Thyroid gland (tissue), 4 donors: Measurements from ENCODE around the gene CERCAM. TPM values are rescaled to one million over a fixed set of nuclear protein-coding genes. Genes with fewer than 3 reads are reported as not detected.

Experiments
- DNase-seq, 2 donors: peaks; one replicate each; pipeline ENCODE4 v3.0.0-alpha.2; 2019
- H3K27ac ChIP-seq, 3 donors: fragments of 200-600 bp; sonication (generic); 1 replicate in 2 of 3; 2 replicates in 1 of 3; pipeline ENCODE4 v1.5.1; 2016 to 2019; ENCODE audit warnings: mild to moderate bottlenecking in 1 of 3, moderate library complexity in 1 of 3
- H3K27me3 ChIP-seq: fragments of 200-600 bp; sonication (generic); one replicate; pipeline ENCODE4 v1.5.1; 2019
- H3K36me3 ChIP-seq, 2 donors: fragments of 200-600 bp; sonication (generic); one replicate each; pipeline ENCODE4 v1.5.1; 2016 to 2019
- H3K4me1 ChIP-seq, 2 donors: fragments of 200-600 bp; sonication (generic); one replicate each; pipeline ENCODE4 v1.5.1; 2017 to 2019
- H3K4me3 ChIP-seq, 3 donors: fragments of 200-600 bp; sonication (generic); replicated peaks in 1 of 3; 1 replicate in 2 of 3; 2 replicates in 1 of 3; pipeline ENCODE4 v1.5.1; 2016; ENCODE audit warnings: mild to moderate bottlenecking in 1 of 3
- H3K9me3 ChIP-seq: fragments of 200-600 bp; sonication (generic); one replicate; pipeline ENCODE4 v1.5.1; 2017
- CTCF ChIP-seq, 6 experiments: fragments of 200-600 bp in 3 of 6; fragments of 450-650 bp in 3 of 6; sonication (generic) in 3 of 6; IDR thresholded peaks; one replicate each; pipeline ENCODE4 v1.5.1; 2016 to 2019; ENCODE audit warnings: antibody characterized with exemption in 6 of 6, mild to moderate bottlenecking in 2 of 6, inconsistent platforms in 1 of 6, moderate library complexity in 1 of 6
- POLR2A ChIP-seq, 2 donors: fragments of 450-650 bp; IDR thresholded peaks; one replicate each; pipeline ENCODE4 v1.6.1; 2017; ENCODE audit warnings: antibody characterized with exemption in 2 of 2, mild to moderate bottlenecking in 2 of 2, moderate library complexity in 1 of 2
- WGBS, 2 donors: methylation state at CpG; one replicate each; pipeline ENCODE4 v1.1.5; 2017; 5-methylcytosine and 5-hydroxymethylcytosine counted together
- intact Hi-C: fragments of 100-400 bp; cut with DNase I; formaldehyde crosslinking; loops from one replicate; pipeline ENCODE4 v1.15.1; 2023
- total RNA-seq, 4 donors: library from RNA; depleted of rRNA; stranded (reverse); fragments of >200 nt; gene quantifications; one replicate each; pipeline ENCODE4 v1.2.3, GENCODE V29; 2016

The CERCAM gene
- total RNA-seq, 4 donors from 2014 or later = 22.3 to 35.4 (median 27.2) TPM

GRCh38 chr9:128375865-128376264 lies 44.8 kb upstream of the CERCAM start:
- H3K4me3 ChIP-seq = no peak overlapping the region
- H3K9me3 ChIP-seq = no peaks in the 10 kb centered on the region
- H3K27me3 ChIP-seq = no peaks in the 10 kb centered on the region
- TF ChIP-seq CTCF (IDR thresholded peaks at IDR 0.05) = no peak
- TF ChIP-seq POLR2A (IDR thresholded peaks at IDR 0.05) = no peak
- no peak overlapping the region for H3K27ac ChIP-seq
- peaks cover 0 to 9% of the 10 kb centered on the region in 2 donors for H3K4me1 ChIP-seq
- intact Hi-C loops = no loop called here
- DNase-seq = no peak
- H3K36me3 ChIP-seq = peaks cover 6% of the 10 kb centered on the region in 2 donors
- 84 to 91% methylated on average over 5 of the region's 5 CpGs for WGBS, 2 donors

GRCh38 chr9:128382261-128382660 lies 38.4 kb upstream of the CERCAM start:
- Histone ChIP-seq H3K9me3 (no peaks in the 10 kb centered on the region), H3K4me3 (no peak overlapping the region), H3K4me1 (no peaks in the 10 kb centered on the region), H3K27me3 (no peaks in the 10 kb centered on the region), H3K36me3 (peaks cover 6 to 9% of the 10 kb centered on the region in 2 donors), H3K27ac (no peak overlapping the region)
- TF ChIP-seq CTCF (IDR thresholded peaks at IDR 0.05) (no peak), POLR2A (IDR thresholded peaks at IDR 0.05) (no peak)
- WGBS, 2 donors = 72 to 77% methylated on average over 6 of the region's 6 CpGs
- no peak for DNase-seq
- intact Hi-C loops = no loop called here

- no peak for TF ChIP-seq CTCF (IDR thresholded peaks at IDR 0.05)
- TF ChIP-seq POLR2A (IDR thresholded peaks at IDR 0.05) = no peak
- no peak overlapping the region for H3K27ac ChIP-seq
- H3K9me3 ChIP-seq = no peaks in the 10 kb centered on the region
- H3K4me3 ChIP-seq = no peak overlapping the region
- peaks cover 15% of the 10 kb centered on the region in 2 donors for H3K36me3 ChIP-seq
- no peaks in the 10 kb centered on the region for H3K27me3 ChIP-seq
- no peaks in the 10 kb centered on the region for H3K4me1 ChIP-seq
- no peak for DNase-seq
- WGBS, 2 donors = 82 to 88% methylated on average over 9 of the region's 9 CpGs
- intact Hi-C loops = no loop called here
Measured at GRCh38 chr9:128383007-128383753, 37.5 kb upstream of the CERCAM start.

GRCh38 chr9:128383791-128384190 lies 36.9 kb upstream of the CERCAM start:
- Histone ChIP-seq H3K36me3 (peaks cover 19 to 21% of the 10 kb centered on the region in 2 donors), H3K27ac (no peak overlapping the region), H3K9me3 (no peaks in the 10 kb centered on the region), H3K4me1 (no peaks in the 10 kb centered on the region), H3K27me3 (no peaks in the 10 kb centered on the region), H3K4me3 (no peak overlapping the region)
- intact Hi-C loops = no loop called here
- 94 to 100% methylated on average over 2 to 8 of the region's 8 CpGs for WGBS, 2 donors
- no peak for TF ChIP-seq POLR2A (IDR thresholded peaks at IDR 0.05)
- TF ChIP-seq CTCF (IDR thresholded peaks at IDR 0.05) = no peak
- DNase-seq = no peak

- H3K4me1 ChIP-seq = peaks cover 0 to 8% of the 10 kb centered on the region in 2 donors
- no peak for DNase-seq
- H3K27me3 ChIP-seq = no peaks in the 10 kb centered on the region
- 90 to 91% methylated on average over 7 of the region's 7 CpGs for WGBS, 2 donors
- H3K4me3 ChIP-seq = no peak overlapping the region
- H3K27ac ChIP-seq = no peak overlapping the region
- H3K36me3 ChIP-seq = peaks cover 26% of the 10 kb centered on the region in 2 donors
- TF ChIP-seq CTCF (IDR thresholded peaks at IDR 0.05) = no peak
- TF ChIP-seq POLR2A (IDR thresholded peaks at IDR 0.05) = no peak
- intact Hi-C loops = no loop called here
- no peaks in the 10 kb centered on the region for H3K9me3 ChIP-seq
Measured at GRCh38 chr9:128384801-128385495, 35.7 kb upstream of the CERCAM start.
